Ishikawa (cell line): ENCODE data around the gene MIF.

Source experiments
- CEBPB ChIP-seq: IDR thresholded peaks from 2 replicates; pipeline ENCODE4 v1.6.1; 2012
- CREB1 ChIP-seq: IDR thresholded peaks from 2 replicates; pipeline ENCODE4 v1.6.1; 2012; ENCODE audit warnings: low read depth
- EGR1 ChIP-seq: IDR thresholded peaks from 2 replicates; pipeline ENCODE4 v1.6.1; 2012
- EP300 ChIP-seq: IDR thresholded peaks from 2 replicates; pipeline ENCODE4 v1.6.1; 2012; ENCODE audit warnings: borderline replicate concordance
- FOXM1 ChIP-seq: IDR thresholded peaks from 2 replicates; pipeline ENCODE4 v1.6.1; 2012; ENCODE audit warnings: low read depth, borderline replicate concordance
- MAX ChIP-seq: IDR thresholded peaks from 2 replicates; pipeline ENCODE4 v1.6.1; 2012
- RAD21 ChIP-seq: IDR thresholded peaks from 2 replicates; pipeline ENCODE4 v1.6.1; 2012; ENCODE audit warnings: low read depth
- REST ChIP-seq: IDR thresholded peaks from 2 replicates; pipeline ENCODE4 v1.6.1; 2012; ENCODE audit warnings: low read depth, mild to moderate bottlenecking
- TAF1 ChIP-seq: IDR thresholded peaks from 2 replicates; pipeline ENCODE4 v1.6.1; 2012; ENCODE audit warnings: low read depth, mild to moderate bottlenecking
- TCF12 ChIP-seq: IDR thresholded peaks from 2 replicates; pipeline ENCODE4 v1.6.1; 2012; ENCODE audit warnings: low read depth
- TEAD4 ChIP-seq: IDR thresholded peaks from 2 replicates; pipeline ENCODE4 v1.6.1; 2012
- USF1 ChIP-seq: IDR thresholded peaks from 2 replicates; pipeline ENCODE4 v1.6.1; 2012
- YY1 ChIP-seq: IDR thresholded peaks from 2 replicates; pipeline ENCODE4 v1.6.1; 2012; ENCODE audit warnings: low read depth
- ZBTB7A ChIP-seq: IDR thresholded peaks from 2 replicates; pipeline ENCODE4 v1.6.1; 2012; ENCODE audit warnings: low read depth

- TF ChIP-seq TAF1 (no peak), REST (no peak), USF1 (no peak), RAD21 (no peak), YY1 (no peak), TEAD4 (no peak), FOXM1 (no peak), CREB1 (no peak), EGR1 (no peak), ZBTB7A (no peak), CEBPB (no peak), EP300 (no peak), MAX (no peak), TCF12 (no peak)
Measured at GRCh38 chr22:23938328-23939016, 44.3 kb downstream of the MIF start.
